HepG2 (cell line): ENCODE measurements around the gene AQP10. TPM values are rescaled to one million over a fixed set of nuclear protein-coding genes. Genes with fewer than 3 reads are reported as not detected.
A peak's percentile ranks its signal among the peaks of the same experiment; 100 is the strongest.

ENCODE experiments used
- CENPBD1 ChIP-seq: sonication (generic); formaldehyde crosslinking; IDR thresholded peaks from 2 replicates; pipeline ENCODE4 v1.8.0; 2022; ENCODE audit warnings: missing genetic modification reagents, low read depth, mild to moderate bottlenecking, borderline replicate concordance
- CENPX ChIP-seq: sonication (generic); formaldehyde crosslinking; IDR thresholded peaks from 2 replicates; pipeline ENCODE4 v1.9.0; 2021; ENCODE audit warnings: mild to moderate bottlenecking, missing genetic modification reagents, moderate library complexity
- ESRRA ChIP-seq: sonication (generic); formaldehyde crosslinking; IDR thresholded peaks from 2 replicates; pipeline ENCODE4 v1.5.1; 2020; ENCODE audit warnings: mild to moderate bottlenecking, low read depth, missing genetic modification reagents
- FOXC1 ChIP-seq: sonication (generic); formaldehyde crosslinking; IDR thresholded peaks from 2 replicates; pipeline ENCODE4 v1.8.0; 2022; ENCODE audit warnings: mild to moderate bottlenecking, missing genetic modification reagents, borderline replicate concordance
- GPN1 ChIP-seq: sonication (generic); formaldehyde crosslinking; IDR thresholded peaks from 2 replicates; pipeline ENCODE4 v1.5.1; 2020; ENCODE audit warnings: missing genetic modification reagents, borderline replicate concordance
- KAT8 ChIP-seq: IDR thresholded peaks from 2 replicates; pipeline ENCODE4 v1.6.1; 2016; ENCODE audit warnings: missing genetic modification reagents, missing compliant biosample characterization
- MAFK ChIP-seq, 2 experiments: IDR thresholded peaks in 1 of 2; conservative IDR thresholded peaks in 1 of 2; 2 replicates each; pipeline ENCODE4 v1.6.1; 2011; ENCODE audit warnings: improper control_type of control experiment in 2 of 2, low read length in 2 of 2
- NFATC3 ChIP-seq: sonication (generic); formaldehyde crosslinking; IDR thresholded peaks from 2 replicates; pipeline ENCODE4 v1.5.1; 2020; ENCODE audit warnings: mild to moderate bottlenecking, missing genetic modification reagents
- NFKB2 ChIP-seq: sonication (generic); formaldehyde crosslinking; IDR thresholded peaks from 2 replicates; pipeline ENCODE4 v1.4.0; 2020; ENCODE audit warnings: missing genetic modification reagents, borderline replicate concordance
- PHF5A ChIP-seq: IDR thresholded peaks from one replicate; pipeline ENCODE4 v1.6.1; 2018; ENCODE audit warnings: low read depth, missing genetic modification reagents; ENCODE audit not compliant: unreplicated experiment
- RAD21 ChIP-seq: fragments of 450-650 bp; formaldehyde crosslinking; IDR thresholded peaks from 2 replicates; pipeline ENCODE4 v1.5.0; 2020; ENCODE audit warnings: mild to moderate bottlenecking
- RARA ChIP-seq: IDR thresholded peaks from 2 replicates; pipeline ENCODE4 v1.6.1; 2016; ENCODE audit warnings: missing genetic modification reagents, missing compliant biosample characterization
- SP140L ChIP-seq: sonication (generic); formaldehyde crosslinking; IDR thresholded peaks from 2 replicates; pipeline ENCODE4 v1.4.0; 2020; ENCODE audit warnings: missing genetic modification reagents, borderline replicate concordance
- THAP8 ChIP-seq: sonication (generic); formaldehyde crosslinking; IDR thresholded peaks from 2 replicates; pipeline ENCODE4 v1.5.1; 2020; ENCODE audit warnings: missing genetic modification reagents, mild to moderate bottlenecking, borderline replicate concordance
- ZNF235 ChIP-seq: sonication (generic); formaldehyde crosslinking; IDR thresholded peaks from 2 replicates; pipeline ENCODE4 v1.8.1; 2023; ENCODE audit warnings: mild to moderate bottlenecking, missing genetic modification reagents, borderline replicate concordance
- ZNF256 ChIP-seq: sonication (generic); formaldehyde crosslinking; conservative IDR thresholded peaks from 2 replicates; pipeline ENCODE4 v1.4.0; 2020; ENCODE audit warnings: missing genetic modification reagents
- ZNF296 ChIP-seq: sonication (generic); formaldehyde crosslinking; conservative IDR thresholded peaks from 2 replicates; pipeline ENCODE4 v1.5.0; 2020; ENCODE audit warnings: mild to moderate bottlenecking, missing genetic modification reagents
- ZNF333 ChIP-seq: sonication (generic); formaldehyde crosslinking; IDR thresholded peaks from 2 replicates; pipeline ENCODE4 v1.4.0; 2020; ENCODE audit warnings: mild to moderate bottlenecking, missing genetic modification reagents, borderline replicate concordance
- ZNF484 ChIP-seq: sonication (generic); formaldehyde crosslinking; IDR thresholded peaks from 2 replicates; pipeline ENCODE4 v1.5.1; 2020; ENCODE audit warnings: mild to moderate bottlenecking, low read depth, missing genetic modification reagents, borderline replicate concordance
- ZNF567 ChIP-seq: sonication (generic); formaldehyde crosslinking; IDR thresholded peaks from 2 replicates; pipeline ENCODE4 v1.8.1; 2023; ENCODE audit warnings: mild to moderate bottlenecking, missing genetic modification reagents, borderline replicate concordance
- ZNF619 ChIP-seq: sonication (generic); formaldehyde crosslinking; IDR thresholded peaks from 2 replicates; pipeline ENCODE4 v1.4.0; 2020; ENCODE audit warnings: mild to moderate bottlenecking, missing genetic modification reagents
- polyA plus RNA-seq, 8 experiments: library from polyadenylated mRNA; depleted of rRNA in 3 of 8; stranded (reverse) in 7 of 8; unstranded in 1 of 8; fragments of >200 nt; fragmentation: Illumina TruSeq in 4 of 8; extraction: Trizol in 4 of 8; gene quantifications; 2 replicates each; pipeline versions ENCODE4 v1.2.1 to v1.2.3, GENCODE V29; 2011 to 2016; ENCODE audit warnings: low read depth in 4 of 8, missing spikeins in 1 of 8, mixed read lengths in 1 of 8; ENCODE audit not compliant: insufficient read depth in 1 of 8
- total RNA-seq, 5 experiments: library from RNA; depleted of rRNA; stranded (reverse); fragments of >200 nt; fragmentation: Illumina TruSeq; extraction: Trizol; gene quantifications; 2 replicates each; pipeline ENCODE4 v1.2.3, GENCODE V29; 2016; ENCODE audit warnings: low read depth in 1 of 5
- TF ChIP-seq, protein P1 (sequence below): IDR thresholded peaks from 2 replicates; pipeline ENCODE4 v1.6.1; 2016; ENCODE audit warnings: missing biosample characterization, missing genetic modification reagents, low read depth

AQP10 gene
- total and polyA plus RNA-seq, 2 of the 13 experiments (the other 11 are each of a cell fraction or from before 2014, with no cell fraction given) = 0.30 TPM; not detected in 1

DNA sequence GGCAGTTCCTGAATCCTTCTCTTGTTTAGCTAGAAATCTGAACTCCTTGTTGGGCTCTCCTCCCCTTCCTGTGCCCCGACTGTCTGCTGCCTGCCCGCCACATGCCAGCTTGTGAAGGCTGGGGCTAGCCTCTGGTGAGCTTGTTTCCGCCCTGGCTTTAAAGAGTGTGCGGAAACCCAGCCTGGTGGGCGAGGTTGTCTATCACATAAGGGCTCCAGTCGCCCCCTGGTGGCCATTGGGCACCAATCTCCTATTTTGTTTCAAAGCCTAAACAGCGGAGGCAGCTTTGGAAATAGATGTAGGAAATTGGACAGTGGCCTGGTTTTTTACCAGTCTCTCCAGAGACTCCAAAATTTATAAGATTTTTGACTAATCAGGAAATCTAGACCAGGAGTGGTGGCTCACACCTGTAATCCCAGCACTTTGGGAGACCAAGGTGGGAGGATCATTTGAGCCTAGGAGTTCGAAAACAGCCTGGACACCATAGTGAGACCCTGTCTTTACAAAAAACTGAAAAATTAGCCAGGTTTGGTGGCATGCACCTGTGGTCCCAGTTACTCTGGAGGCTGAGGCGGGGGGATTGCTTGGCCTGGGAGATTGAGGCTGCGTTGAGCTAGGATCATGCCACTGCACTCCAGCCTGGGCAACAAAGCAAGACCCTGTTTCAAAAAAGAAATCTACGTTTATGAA is 14.3 kb downstream of the AQP10 start (continued):
- TF ChIP-seq GPN1 (CRISPR knock-in tag) (no peak), NFATC3 (no peak), ZNF333 (CRISPR knock-in tag) (no peak), RARA (no peak), ZNF256 (CRISPR knock-in tag) (no peak), NFKB2 (CRISPR knock-in tag) (no peak), CENPBD1 (CRISPR knock-in tag) (no peak), ZNF484 (CRISPR knock-in tag) (no peak), RAD21 (peak; percentile 85), FOXC1 (CRISPR knock-in tag) (no peak), KAT8 (CRISPR knock-in tag) (no peak), SP140L (no peak), ESRRA (CRISPR knock-in tag) (no peak), ZNF235 (CRISPR knock-in tag) (no peak), ZNF619 (CRISPR knock-in tag) (no peak; the same call in 1 of the 2 replicates), THAP8 (CRISPR knock-in tag) (no peak), ZNF296 (CRISPR knock-in tag) (no peak), CENPX (CRISPR knock-in tag) (no peak), MAFK (conservative IDR thresholded peaks at IDR 0.05 in 1 of 2, IDR thresholded peaks at IDR 0.05 in 1 of 2; ENCODE audit: low read length in 2 of 2) (no peak), ZNF567 (no peak), PHF5A (no peak)
- TF ChIP-seq, protein P1, sequence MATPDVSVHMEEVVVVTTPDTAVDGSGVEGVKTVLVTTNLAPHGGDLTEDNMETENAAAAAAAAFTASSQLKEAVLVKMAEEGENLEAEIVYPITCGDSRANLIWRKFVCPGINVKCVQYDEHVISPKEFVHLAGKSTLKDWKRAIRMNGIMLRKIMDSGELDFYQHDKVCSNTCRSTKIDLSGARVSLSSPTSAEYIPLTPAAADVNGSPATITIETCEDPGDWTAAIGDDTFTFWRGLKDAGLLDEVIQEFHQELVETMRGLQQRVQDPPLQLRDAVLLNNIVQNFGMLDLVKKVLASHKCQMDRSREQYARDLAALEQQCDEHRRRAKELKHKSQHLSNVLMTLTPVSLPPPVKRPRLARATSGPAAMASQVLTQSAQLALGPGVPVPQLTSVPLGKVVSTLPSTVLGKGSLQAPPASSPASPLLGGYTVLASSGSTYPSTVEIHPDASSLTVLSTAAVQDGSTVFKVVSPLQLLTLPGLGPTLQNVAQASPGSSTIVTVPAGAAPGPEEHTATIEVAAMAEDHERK (CRISPR knock-in tag) = no peak
